ENCODE measurements around the gene IMMP2L.

- TF ChIP-seq EZH2 (IDR thresholded peaks at IDR 0.05; ENCODE audit: low read length, unreplicated experiment) (no peak), CTCF (conservative IDR thresholded peaks at IDR 0.05; ENCODE audit: low read depth, low read length) (no peak), EZH2phosphoT487 (IDR thresholded peaks at IDR 0.05; ENCODE audit: borderline replicate concordance, low read length) (no peak)
These were observed 841.7 kb downstream of the IMMP2L start for GRCh38 chr7:110720626-110721025.
